WERI-Rb-1 (cell line): Measurements from ENCODE around the gene OVCH1.
"Not testable (repeated sequence)": the region's sequence is repeated elsewhere in the genome, so short reads cannot be mapped to it uniquely, and the experiment has no call there.

Experiments used
- DNase-seq: peaks from one replicate; pipeline ENCODE4 v3.0.0-alpha.2; 2020
- H3K27ac ChIP-seq: fragments of 250-450 bp; sonication (Bioruptor Pico); 2 replicates; pipeline ENCODE4 v1.5.1; 2020; ENCODE audit warnings: mild to moderate bottlenecking, moderate library complexity
- H3K27me3 ChIP-seq: fragments of 250-450 bp; sonication (Bioruptor Pico); 2 replicates; pipeline ENCODE4 v1.5.1; 2021; ENCODE audit warnings: mild to moderate bottlenecking, low read depth, moderate library complexity; ENCODE audit not compliant: insufficient read depth, severe bottlenecking
- H3K36me3 ChIP-seq: fragments of 250-450 bp; sonication (Bioruptor Pico); 2 replicates; pipeline ENCODE4 v1.5.1; 2020; ENCODE audit warnings: mild to moderate bottlenecking, moderate library complexity
- H3K4me3 ChIP-seq: 2 replicates; pipeline ENCODE4 v1.5.1; 2011; ENCODE audit warnings: low read depth, mild to moderate bottlenecking, control low read depth, low read length
- H3K9me3 ChIP-seq: fragments of 250-450 bp; sonication (Bioruptor Pico); 2 replicates; pipeline ENCODE4 v1.5.1; 2021; ENCODE audit warnings: mild to moderate bottlenecking, moderate library complexity; ENCODE audit not compliant: severe bottlenecking
- CTCF ChIP-seq: IDR thresholded peaks from 2 replicates; pipeline ENCODE4 v1.5.1; 2011; ENCODE audit warnings: low read depth, mild to moderate bottlenecking, control low read depth, inconsistent platforms, low read length

Gene OVCH1

GRCh38 chr12:29448157-29448556 lies 49.3 kb downstream of the OVCH1 start:
- DNase-seq = no peak
- TF ChIP-seq CTCF = no peak
- no peaks in the 10 kb centered on the region for H3K27me3 ChIP-seq

GRCh38 chr12:29447285-29447975 lies 50.1 kb downstream of the OVCH1 start:
- TF ChIP-seq CTCF = no peak
- Histone ChIP-seq H3K4me3 (no peak overlapping the region), H3K27me3 (no peaks in the 10 kb centered on the region), H3K36me3 (no peaks in the 10 kb centered on the region), H3K27ac (no peak overlapping the region), H3K9me3 (no peaks in the 10 kb centered on the region)
- DNase-seq = no peak

More at GRCh38 chr12:29448157-29448556, 49.3 kb downstream of the OVCH1 start:
- no peaks in the 10 kb centered on the region for H3K36me3 ChIP-seq
- H3K4me3 ChIP-seq = no peak overlapping the region
- H3K27ac ChIP-seq = no peak overlapping the region
- H3K9me3 ChIP-seq = no peaks in the 10 kb centered on the region

DNA sequence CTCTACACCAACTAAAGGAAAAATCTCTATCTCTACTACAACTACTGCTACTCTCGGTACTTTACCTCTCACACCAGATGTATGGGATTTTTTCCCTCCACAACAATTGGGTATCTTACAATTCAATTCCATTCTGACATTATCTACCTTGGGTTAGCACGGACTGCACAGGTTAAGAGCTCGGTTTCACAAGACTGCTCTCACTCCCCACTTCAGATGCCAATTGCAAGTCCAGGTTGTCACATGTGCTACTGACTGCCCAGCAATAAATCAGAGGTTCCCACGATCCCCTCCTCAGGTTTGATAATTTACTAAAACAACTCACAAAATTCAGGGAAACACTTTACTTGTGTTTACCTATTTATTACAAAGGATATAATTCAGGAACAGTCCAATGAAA lies 58.0 kb downstream of the OVCH1 start:
- no peak for DNase-seq
- Histone ChIP-seq H3K9me3 (no peaks in the 10 kb centered on the region), H3K27me3 (no peaks in the 10 kb centered on the region), H3K36me3 (no peaks in the 10 kb centered on the region), H3K27ac (no peak overlapping the region), H3K4me3 (no peak overlapping the region)
- no peak for TF ChIP-seq CTCF

DNA sequence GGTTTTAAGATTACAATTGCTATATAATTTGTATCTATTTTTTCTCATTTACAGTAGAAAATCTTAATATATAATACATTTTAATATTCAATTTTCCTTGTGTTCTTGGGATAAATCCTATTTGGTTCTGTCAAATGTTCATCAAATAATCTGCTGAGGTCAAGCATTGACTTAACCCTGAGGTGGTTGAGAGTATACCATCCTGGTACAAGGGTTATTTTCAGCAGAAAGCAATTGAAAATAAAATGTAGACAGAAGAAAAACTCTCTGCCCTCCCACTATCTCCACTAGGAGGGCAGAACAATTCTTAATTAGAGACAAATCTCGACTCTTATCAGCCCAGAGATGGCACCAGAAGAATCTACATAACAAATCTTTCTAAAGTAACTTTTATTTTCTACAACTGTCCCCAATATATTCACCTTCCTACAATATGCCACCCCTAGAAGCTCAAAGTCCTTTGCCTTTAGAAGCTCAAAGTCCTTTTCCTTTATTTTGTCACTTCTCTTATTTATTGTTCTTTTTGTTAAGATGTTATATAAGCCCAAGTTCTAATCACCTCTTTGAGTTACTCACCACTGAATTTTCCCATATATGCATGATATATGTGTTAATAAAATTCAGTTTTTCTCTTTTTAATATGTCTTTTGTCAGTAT lies 58.6 kb downstream of the OVCH1 start:
- H3K27me3 ChIP-seq = no peaks in the 10 kb centered on the region
- H3K36me3 ChIP-seq = no peaks in the 10 kb centered on the region
- no peak overlapping the region for H3K27ac ChIP-seq
- H3K9me3 ChIP-seq = no peaks in the 10 kb centered on the region
- TF ChIP-seq CTCF = no peak
- H3K4me3 ChIP-seq = no peak overlapping the region
- DNase-seq = no peak

GRCh38 chr12:29437575-29437974 lies 59.9 kb downstream of the OVCH1 start:
- no peak overlapping the region for H3K27ac ChIP-seq
- no peak for TF ChIP-seq CTCF
- DNase-seq = no peak
- no peaks in the 10 kb centered on the region for H3K9me3 ChIP-seq
- H3K27me3 ChIP-seq = no peaks in the 10 kb centered on the region
- no peaks in the 10 kb centered on the region for H3K36me3 ChIP-seq
- no peak overlapping the region for H3K4me3 ChIP-seq

DNA sequence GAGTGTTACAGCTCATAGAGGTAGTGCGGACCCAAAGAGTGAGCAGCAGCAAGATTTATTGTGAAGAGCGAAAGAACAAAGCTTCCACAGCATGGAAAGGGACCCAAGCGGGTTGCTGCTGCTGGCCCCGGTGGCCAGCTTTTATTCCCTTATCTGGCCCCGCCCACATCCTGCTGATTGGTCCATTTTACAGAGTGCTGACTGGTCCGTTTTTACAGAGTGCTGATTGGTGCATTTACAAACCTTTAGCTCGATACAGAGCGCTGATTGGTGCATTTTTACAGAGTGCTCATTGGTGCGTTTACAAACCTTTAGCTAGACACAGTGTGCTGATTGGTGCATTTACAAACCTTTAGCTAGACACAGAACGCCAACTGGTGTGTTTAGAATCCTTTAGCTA lies 60.7 kb downstream of the OVCH1 start:
- not testable (repeated sequence) for H3K4me3 ChIP-seq, H3K27me3 ChIP-seq, H3K36me3 ChIP-seq, DNase-seq, H3K9me3 ChIP-seq, H3K27ac ChIP-seq
